GM21723 (cell line): ENCODE results near the gene GPR179.
A peak's percentile ranks its signal among the peaks of the same experiment; 100 is the strongest.

ENCODE experiments used
- ATAC-seq: cut with Tn5 transposase; IDR thresholded peaks from one replicate; pipeline ENCODE4 v1.9.1; 2021; ENCODE audit warnings: mild to moderate bottlenecking, moderate library complexity; ENCODE audit not compliant: unreplicated experiment

GPR179 gene

GRCh38 chr17:38343608-38344419 lies at the start of gene GPR179:
GPR179 (minus strand) TSS chr17:38343956; CDS start chr17:38343789, 167 bp downstream.
- no peak for ATAC-seq

- ATAC-seq: no peak
Observed at GRCh38 chr17:38379448-38379847, 35.7 kb upstream of the GPR179 start.

- ATAC-seq: no peak
Observed at GRCh38 chr17:38369124-38369886, 25.5 kb upstream of the GPR179 start.

- no peak for ATAC-seq
Observed at GRCh38 chr17:38364741-38365140, 21.0 kb upstream of the GPR179 start.

- ATAC-seq: no peak
Observed at GRCh38 chr17:38363016-38363415, 19.3 kb upstream of the GPR179 start.

- ATAC-seq: no peak
Observed at GRCh38 chr17:38361694-38362465, 18.1 kb upstream of the GPR179 start.

- no peak for ATAC-seq
Observed at GRCh38 chr17:38358586-38359513, 15.1 kb upstream of the GPR179 start.

- ATAC-seq: no peak
Observed at GRCh38 chr17:38357486-38358123, 13.8 kb upstream of the GPR179 start.

GRCh38 chr17:38355251-38355650 lies 11.5 kb upstream of the GPR179 start:
- no peak for ATAC-seq

GRCh38 chr17:38354466-38354865 lies 10.7 kb upstream of the GPR179 start:
- no peak for ATAC-seq

GRCh38 chr17:38353668-38354067 lies 9.9 kb upstream of the GPR179 start:
- no peak for ATAC-seq

- ATAC-seq: no peak
Observed at GRCh38 chr17:38353086-38353604, 9.4 kb upstream of the GPR179 start.

GRCh38 chr17:38352245-38353085 lies 8.7 kb upstream of the GPR179 start:
- ATAC-seq: peak; percentile 17

GRCh38 chr17:38351412-38352222 lies 7.9 kb upstream of the GPR179 start, which contains the start of gene SOCS7:
SOCS7 (plus strand) TSS chr17:38351844; CDS start chr17:38352053, 209 bp downstream.
- ATAC-seq: peak; percentile 79

- no peak for ATAC-seq
Observed at GRCh38 chr17:38350035-38350434, 6.3 kb upstream of the GPR179 start.

- no peak for ATAC-seq
Observed at GRCh38 chr17:38349097-38349730, 5.5 kb upstream of the GPR179 start.

- no peak for ATAC-seq
Observed at GRCh38 chr17:38345743-38346142, 2.0 kb upstream of the GPR179 start.
